H54 (cell line): ENCODE results near the gene FRMD8.

Source experiments
- DNase-seq: peaks from one replicate; pipeline ENCODE4 v3.0.0; 2011; ENCODE audit warnings: low spot score, mixed read lengths; ENCODE audit not compliant: insufficient read length
- FAIRE-seq: peaks from 3 replicates; lab custom pipeline; 2011; peaks lifted over from hg19 to GRCh38; lab: Jason Lieb, UNC
- POLR2A ChIP-seq: IDR thresholded peaks from 2 replicates; pipeline ENCODE4 v1.6.1; 2011; ENCODE audit warnings: low read depth, mild to moderate bottlenecking, low read length

Gene FRMD8, protein sequence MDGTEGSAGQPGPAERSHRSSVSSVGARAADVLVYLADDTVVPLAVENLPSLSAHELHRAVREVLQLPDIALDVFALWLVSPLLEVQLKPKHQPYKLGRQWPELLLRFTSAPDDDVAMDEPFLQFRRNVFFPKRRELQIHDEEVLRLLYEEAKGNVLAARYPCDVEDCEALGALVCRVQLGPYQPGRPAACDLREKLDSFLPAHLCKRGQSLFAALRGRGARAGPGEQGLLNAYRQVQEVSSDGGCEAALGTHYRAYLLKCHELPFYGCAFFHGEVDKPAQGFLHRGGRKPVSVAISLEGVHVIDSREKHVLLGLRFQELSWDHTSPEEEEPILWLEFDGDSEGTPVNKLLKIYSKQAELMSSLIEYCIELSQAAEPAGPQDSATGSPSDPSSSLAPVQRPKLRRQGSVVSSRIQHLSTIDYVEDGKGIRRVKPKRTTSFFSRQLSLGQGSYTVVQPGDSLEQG

GRCh38 chr11:65386307-65387140 lies at the start of gene FRMD8:
TSS of gene FRMD8 (plus strand) at chr11:65386637. CDS start at chr11:65387037, 400 bp downstream.
- FAIRE-seq: no peak
- peak; percentile 63 for DNase-seq
- TF ChIP-seq POLR2A: peak; percentile 91

DNA sequence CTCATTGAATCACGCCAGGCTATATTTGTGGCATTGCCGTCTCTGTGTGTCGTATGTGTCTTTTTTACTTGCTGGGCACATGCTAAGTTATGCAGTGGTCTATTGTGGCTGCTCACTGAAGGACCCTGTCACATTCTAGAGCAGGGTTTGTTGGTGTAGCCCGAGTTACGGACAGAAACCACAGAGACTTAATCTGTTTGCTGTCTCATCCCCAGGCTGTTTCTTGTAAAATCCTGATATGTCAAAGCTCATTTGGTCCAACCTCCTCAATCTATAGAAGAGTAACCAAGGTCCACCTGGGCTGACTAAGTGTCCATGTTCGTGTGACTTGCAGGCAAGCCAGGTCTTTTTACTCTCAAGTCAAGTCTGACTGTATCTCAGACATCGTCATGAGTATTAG lies 47.8 kb upstream of the FRMD8 start:
- TF ChIP-seq POLR2A: no peak
- DNase-seq (no peak), FAIRE-seq (no peak)

DNA sequence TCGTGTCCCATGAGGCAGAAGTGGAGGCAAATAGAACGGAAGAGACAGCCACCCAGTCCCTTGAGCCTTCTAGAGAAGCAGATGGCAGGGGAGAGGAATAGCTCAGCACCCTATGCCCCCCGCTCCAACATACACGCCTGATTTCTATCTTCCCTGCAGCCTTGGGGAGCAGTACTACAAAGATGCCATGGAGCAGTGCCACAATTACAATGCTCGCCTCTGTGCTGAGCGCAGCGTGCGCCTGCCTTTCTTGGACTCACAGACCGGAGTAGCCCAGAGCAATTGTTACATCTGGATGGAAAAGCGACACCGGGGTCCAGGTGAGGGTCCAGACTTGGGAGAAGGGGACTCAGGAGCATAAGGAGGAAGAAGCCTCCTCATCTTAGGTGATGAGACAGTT lies 46.2 kb upstream of the FRMD8 start:
- DNase-seq: no peak
- no peak for TF ChIP-seq POLR2A
- FAIRE-seq: no peak

DNA sequence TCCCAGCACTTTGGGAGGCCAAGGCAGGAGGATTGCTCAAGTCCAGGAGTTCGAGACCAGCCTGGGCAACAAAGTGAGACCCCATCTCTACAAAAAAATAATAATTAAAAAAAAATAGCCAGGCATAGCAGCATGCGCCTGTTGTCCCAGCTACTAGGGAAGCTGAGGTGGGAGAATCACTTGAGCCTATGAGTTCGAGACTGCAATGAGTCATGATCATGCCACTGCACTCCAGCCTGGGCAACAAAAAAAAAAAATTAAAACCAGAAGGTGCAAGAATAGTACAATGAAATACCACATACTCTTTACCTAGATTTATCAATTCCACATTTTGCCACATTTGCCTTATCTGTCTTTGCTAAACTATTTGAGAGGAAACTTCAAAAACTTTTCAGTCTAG lies 44.6 kb upstream of the FRMD8 start:
- DNase-seq (no peak), FAIRE-seq (no peak)
- no peak for TF ChIP-seq POLR2A

- no peak for FAIRE-seq
- DNase-seq: no peak
Observed at GRCh38 chr11:65351511-65351910, 34.9 kb upstream of the FRMD8 start.

DNA sequence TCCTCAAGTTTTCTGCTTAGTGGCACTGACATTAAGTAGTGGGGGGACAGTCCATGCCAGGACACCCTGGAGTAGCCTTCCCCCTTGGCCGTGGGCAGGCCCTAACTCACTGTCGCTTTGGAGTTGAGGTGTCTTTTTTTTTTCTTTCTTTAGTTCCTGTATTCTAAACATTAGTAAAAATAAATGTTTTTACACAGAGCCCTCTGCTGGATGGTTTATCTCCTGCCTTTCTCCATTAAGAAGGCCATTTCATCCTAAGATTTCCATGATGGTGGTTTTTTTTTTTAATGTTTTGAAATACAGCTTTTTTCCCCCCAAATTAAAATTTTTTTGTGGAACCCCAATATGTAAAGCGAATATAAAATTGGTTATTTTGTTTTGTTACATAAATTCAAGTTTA lies 33.7 kb upstream of the FRMD8 start:
- FAIRE-seq: no peak
- no peak for DNase-seq
- no peak for TF ChIP-seq POLR2A

More at GRCh38 chr11:65351511-65351910, 34.9 kb upstream of the FRMD8 start:
- TF ChIP-seq POLR2A: no peak

- DNase-seq (no peak), FAIRE-seq (no peak)
- no peak for TF ChIP-seq POLR2A
Observed at GRCh38 chr11:65353376-65353775, 33.1 kb upstream of the FRMD8 start.

DNA sequence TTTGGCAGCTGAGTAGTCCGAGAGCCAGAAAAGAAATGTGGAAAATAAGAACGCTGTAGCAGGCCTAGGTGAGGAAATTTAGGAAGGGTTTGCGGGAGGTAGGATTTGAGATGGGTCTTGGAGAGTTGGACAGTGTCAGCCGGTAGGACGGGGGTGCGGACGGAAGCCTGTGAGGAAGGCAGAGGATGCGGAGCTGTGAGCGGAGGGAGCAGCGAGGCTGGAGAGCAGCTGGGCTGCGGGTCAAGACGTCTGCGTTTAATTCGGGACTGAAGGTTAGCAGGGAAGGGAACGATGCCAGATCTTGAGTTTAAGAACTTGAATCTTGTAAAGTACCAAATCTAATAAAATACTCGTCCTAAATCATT lies 32.6 kb upstream of the FRMD8 start:
- DNase-seq (no peak), FAIRE-seq (no peak)
- TF ChIP-seq POLR2A: no peak

- peak; percentile 57 for TF ChIP-seq POLR2A
- peak; percentile 91 for DNase-seq
- FAIRE-seq: no peak
Observed at GRCh38 chr11:65354265-65355012, 32.0 kb upstream of the FRMD8 start, which contains the start of gene TIGD3. TSS of gene TIGD3 (plus strand) at chr11:65354751. CDS start at chr11:65355809, 1,058 bp downstream.

DNA sequence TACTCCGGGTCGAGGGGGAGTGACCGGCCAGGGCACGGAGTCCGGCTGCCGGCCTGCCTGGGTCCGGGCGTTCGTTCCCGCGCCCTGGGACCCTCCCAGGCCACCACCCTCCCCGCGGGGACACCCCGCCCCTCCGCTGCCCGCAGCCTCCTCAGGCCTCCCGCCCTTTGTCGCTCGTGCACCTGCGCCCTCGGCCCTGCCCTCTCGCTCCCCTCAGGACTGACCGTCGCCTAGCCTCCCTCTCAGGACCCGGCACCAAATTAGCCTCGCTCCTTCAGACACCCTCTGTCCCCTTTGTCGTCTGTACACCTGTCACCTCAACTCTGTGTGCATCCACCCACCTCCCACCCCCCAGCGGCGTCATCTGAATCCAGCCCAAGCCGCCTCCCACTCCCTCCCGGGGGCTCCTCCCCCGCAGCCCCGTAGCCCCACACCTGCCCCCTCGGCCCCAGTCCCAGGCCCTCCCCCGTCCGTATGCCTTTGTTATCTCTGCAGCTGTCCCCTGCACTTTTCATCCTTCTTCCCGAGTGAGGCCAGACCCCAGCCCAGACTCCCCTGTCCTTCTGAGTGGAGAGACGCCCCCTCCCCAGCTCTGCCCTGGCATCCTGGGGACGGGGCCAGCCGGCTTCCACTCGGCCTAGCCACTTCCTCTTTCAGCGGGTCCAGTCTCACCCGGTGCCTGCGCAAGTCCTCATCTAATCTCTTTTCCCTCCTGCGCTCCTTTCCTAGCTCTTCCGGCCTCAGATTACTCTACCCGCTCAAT lies 31.2 kb upstream of the FRMD8 start:
- FAIRE-seq (no peak), DNase-seq (peak; percentile 23)
- no peak for TF ChIP-seq POLR2A

DNA sequence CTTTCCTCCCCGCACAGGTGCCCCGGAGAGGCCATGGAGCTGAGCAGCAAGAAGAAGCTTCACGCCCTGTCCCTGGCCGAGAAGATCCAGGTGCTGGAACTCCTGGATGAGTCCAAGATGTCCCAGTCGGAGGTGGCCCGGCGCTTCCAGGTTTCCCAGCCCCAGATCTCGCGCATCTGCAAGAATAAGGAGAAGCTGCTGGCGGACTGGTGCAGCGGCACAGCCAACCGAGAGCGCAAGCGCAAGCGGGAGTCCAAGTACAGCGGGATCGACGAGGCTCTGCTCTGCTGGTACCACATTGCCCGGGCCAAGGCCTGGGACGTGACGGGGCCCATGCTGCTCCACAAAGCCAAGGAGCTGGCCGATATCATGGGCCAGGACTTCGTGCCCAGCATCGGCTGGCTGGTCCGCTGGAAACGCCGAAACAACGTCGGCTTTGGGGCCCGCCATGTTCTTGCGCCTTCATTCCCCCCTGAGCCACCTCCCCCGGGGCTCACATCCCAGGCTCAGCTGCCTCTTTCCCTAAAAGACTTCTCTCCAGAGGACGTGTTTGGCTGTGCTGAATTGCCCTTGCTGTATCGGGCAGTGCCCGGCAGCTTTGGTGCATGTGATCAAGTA lies 30.6 kb upstream of the FRMD8 start:
- TF ChIP-seq POLR2A: no peak
- FAIRE-seq (no peak), DNase-seq (no peak)

GRCh38 chr11:65356394-65356972 lies 30.0 kb upstream of the FRMD8 start:
- DNase-seq (no peak), FAIRE-seq (no peak)
- no peak for TF ChIP-seq POLR2A
